GM19023 (cell line): ENCODE measurements around the gene COL19A1.
"Not testable (repeated sequence)": the region's sequence is repeated elsewhere in the genome, so short reads cannot be mapped to it uniquely, and the experiment has no call there.

Source experiments
- ATAC-seq: cut with Tn5 transposase; IDR thresholded peaks from one replicate; pipeline ENCODE4 v1.9.1; 2021; ENCODE audit warnings: mild to moderate bottlenecking, moderate library complexity; ENCODE audit not compliant: unreplicated experiment

Gene COL19A1

GRCh38 chr6:69866351-69866769, at the start of gene COL19A1:
Gene COL19A1, plus strand, starts transcription at chr6:69866556. Its CDS starts 13,012 bp downstream, at chr6:69879568.
- ATAC-seq, result peak; percentile 57

- no peak for ATAC-seq
Measured at GRCh38 chr6:69816569-69816968, 49.8 kb upstream of the COL19A1 start.

DNA sequence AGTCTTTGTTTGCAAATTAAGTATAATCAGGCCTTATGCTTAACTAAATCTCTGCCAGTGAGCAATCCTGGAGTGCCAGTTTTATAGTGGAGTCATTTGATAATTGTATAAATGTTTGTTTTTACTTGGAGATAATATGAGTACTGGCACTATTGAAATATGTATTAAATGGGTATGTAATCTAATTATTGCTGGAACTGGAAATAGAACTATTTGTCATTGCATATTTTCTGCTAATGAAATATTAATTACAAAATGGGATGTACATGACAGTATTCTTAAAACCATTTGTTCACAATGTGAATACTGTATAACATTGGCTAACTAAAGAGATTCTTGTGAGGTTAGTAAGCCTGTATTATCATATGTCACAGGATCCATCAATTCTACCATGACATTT, 49.0 kb upstream of the COL19A1 start:
- ATAC-seq, result no peak

DNA sequence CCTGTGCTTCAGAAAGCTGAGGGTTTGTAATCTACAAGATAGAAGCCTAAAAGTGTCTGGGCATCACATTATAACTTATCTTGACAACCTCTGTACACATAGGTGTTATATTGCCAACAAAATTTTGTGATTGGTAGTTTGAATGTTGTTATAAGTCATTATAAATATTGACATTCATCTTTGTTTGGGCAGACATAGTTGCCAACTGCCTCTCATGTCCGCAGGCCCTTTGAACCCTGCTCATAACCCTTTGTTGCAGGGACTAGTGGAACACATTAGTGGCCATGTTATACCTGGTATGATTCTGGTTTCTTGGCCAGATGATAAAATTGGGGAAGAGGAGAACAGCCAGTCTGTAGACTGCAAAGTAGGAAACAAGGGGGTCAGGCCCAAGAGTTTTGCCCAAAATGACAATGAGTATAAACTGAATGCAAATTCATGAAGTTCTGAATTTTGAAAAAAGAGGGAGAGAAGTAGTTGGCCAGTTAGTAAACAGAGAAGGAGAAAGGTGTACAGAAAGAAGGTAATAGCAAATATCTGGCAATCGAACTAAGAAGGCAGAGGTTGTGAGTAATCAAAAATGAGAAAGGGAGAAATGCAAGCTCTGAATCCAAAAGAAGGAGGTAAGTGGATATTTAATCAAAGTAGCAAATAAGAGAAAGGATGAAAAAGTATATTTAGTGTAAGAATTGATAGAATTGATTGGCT, 48.0 kb upstream of the COL19A1 start:
- no peak for ATAC-seq

DNA sequence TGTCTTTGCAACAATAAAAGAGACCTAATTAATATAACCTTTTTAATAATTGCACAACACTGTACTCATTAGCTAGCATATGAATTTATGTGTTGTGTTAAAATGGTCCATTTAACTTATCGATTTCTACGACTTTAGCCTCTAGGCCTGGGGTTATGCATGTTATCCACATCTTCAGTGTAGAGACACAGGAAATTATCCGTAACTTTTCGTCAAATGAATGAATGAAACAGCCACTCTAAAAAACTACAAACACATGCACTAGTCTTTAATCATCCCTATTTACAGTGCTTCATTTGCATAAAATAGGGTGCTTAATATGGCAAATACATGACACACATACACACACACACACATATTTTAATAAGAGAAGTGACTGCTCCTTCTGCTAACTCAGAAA, 47.2 kb upstream of the COL19A1 start:
- ATAC-seq, result no peak

GRCh38 chr6:69820018-69820417, 46.3 kb upstream of the COL19A1 start:
- no peak for ATAC-seq

DNA sequence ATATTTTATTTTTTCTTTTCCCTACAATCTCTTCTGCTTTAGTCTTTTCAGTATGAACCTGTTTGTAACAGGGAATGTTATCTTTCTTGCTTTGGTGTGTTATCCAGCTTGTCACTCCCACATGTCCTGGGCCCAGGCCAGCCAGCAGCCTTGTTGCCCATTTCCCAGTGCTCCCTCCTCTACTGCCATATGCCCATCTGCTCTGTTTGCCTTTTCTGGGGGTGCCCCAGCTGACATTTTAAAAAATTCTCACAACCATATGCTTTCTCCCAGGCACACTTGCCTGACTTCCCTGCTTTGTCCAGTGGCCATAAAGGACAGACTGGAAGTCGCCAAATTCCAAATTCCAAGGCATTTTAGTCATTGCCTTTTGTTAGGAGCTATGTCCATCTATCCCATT, 45.9 kb upstream of the COL19A1 start:
- no peak for ATAC-seq

GRCh38 chr6:69824355-69824754, 42.0 kb upstream of the COL19A1 start:
- not testable (repeated sequence) for ATAC-seq

DNA sequence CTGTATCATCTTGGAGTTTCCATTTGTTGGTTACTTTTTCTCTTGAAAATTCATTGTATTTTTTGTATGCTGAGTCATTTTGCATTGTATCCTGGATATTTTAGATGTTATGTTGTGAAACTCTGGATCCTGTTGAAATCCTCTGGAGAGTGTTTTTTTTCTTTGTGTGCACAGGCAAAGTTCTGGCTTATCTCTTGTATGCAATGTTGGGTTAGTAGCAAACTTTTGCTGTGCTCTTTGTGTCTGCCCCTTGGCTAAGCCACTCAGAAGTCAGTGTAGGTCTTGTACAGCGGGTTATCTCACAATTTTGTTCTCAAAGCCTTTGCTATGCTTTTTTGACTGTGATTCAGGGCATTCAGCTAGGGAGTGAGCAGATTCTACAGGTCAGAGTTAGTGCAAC, 40.5 kb upstream of the COL19A1 start:
- ATAC-seq, result no peak

DNA sequence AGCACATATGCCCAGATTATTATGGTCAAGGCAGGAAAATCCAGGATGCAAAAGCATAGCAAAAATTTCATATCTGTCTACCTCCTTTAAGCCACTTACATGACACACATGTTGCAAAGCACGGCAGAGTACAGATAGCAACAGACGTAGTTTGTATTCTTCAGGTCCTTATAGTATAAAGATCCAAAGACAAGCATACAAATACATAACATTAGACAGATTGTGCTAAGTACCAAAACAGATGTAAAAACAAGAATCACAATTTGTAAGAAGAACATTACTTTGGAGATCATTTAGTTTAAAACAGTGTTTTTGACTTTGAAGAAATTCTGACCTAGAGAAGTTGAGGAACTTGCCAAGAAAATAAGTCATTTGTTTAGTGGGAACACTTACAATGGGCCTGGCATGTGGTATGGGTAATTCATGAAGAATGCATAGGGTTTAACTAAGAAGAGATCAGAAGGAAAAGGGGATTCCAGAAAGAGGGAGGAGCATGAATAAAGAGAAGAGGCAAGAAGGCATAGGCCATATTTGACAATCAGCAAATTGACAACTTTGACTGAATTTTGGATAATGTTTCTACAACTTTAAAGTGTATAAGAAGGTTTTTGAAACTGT, 39.0 kb upstream of the COL19A1 start:
- no peak for ATAC-seq

GRCh38 chr6:69832558-69832957, 33.8 kb upstream of the COL19A1 start:
- no peak for ATAC-seq

GRCh38 chr6:69835414-69836179, 30.8 kb upstream of the COL19A1 start:
- ATAC-seq, result peak; percentile 82

- ATAC-seq, result no peak
Measured at GRCh38 chr6:69841862-69842261, 24.5 kb upstream of the COL19A1 start.

GRCh38 chr6:69843189-69843588, 23.2 kb upstream of the COL19A1 start:
- ATAC-seq, result no peak

- no peak for ATAC-seq
Measured at GRCh38 chr6:69846312-69846711, 20.0 kb upstream of the COL19A1 start.

DNA sequence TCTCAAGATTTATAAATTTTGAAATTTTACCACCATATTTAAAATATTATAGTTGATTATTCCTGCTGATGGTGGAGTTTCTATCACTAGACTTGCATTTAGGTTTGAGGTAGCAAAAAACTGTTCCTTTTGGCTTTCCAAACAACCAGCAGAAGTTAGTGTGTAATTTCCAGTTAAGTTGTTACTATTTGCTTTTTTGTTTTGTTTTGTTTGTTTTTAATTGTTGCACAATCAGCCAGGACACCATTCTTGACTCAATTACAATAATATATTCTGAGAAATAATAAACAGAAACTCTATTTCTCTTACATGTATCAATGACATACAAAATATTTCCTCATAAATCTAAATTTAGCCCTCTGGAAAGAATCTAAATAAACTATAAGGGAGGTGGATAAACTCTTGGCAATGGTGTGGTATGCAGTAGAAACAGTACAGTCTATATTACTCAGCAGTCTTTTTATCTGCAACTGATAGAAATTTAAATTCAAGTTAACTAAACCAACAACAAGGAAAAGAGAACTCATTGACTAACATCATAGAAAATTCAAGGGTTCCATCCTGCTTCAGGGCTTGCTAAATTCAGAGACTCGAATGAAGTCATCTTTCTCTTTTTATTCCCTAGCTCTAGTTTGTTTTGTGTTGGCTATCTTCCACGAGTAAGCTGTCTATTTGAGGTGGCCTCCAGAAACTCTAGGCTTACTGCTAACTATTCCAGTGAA, 19.4 kb upstream of the COL19A1 start:
- ATAC-seq, result no peak

DNA sequence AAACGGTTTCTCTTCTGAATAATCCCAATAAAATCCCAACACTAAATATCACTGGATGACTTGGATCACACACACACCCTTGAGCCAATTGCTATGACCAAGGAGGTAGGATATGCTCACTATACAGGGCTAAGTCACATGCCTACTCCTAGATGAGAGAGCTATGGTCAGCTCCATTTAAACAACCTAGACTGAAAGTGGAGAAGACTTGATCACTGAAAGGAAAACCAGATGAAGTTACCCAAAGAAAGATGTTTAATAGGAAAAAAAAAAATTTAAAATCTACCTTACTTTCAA, 18.9 kb upstream of the COL19A1 start:
- ATAC-seq, result no peak

DNA sequence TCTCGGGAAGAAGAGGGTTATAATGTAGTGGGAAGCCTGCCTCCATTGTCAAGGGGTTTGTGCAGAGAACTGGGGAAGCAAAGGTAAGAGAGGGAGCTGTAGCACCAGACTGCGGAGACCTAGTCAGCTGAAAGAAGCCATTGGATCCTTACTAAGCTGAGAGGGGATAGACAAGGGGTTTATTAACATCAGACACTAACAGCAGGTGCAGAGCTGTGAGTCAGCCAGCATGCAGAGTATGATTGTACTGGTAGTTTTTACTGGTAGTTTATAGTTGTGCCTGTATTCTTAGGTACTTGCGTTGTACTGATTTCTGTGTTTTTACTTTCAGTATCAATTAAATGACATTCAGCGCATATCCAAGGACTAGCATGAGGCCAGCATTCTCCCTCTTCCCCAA, 17.8 kb upstream of the COL19A1 start:
- ATAC-seq, result no peak

GRCh38 chr6:69852706-69853105, 13.7 kb upstream of the COL19A1 start:
- no peak for ATAC-seq

- no peak for ATAC-seq
Measured at GRCh38 chr6:69861986-69862385, 4.4 kb upstream of the COL19A1 start.

DNA sequence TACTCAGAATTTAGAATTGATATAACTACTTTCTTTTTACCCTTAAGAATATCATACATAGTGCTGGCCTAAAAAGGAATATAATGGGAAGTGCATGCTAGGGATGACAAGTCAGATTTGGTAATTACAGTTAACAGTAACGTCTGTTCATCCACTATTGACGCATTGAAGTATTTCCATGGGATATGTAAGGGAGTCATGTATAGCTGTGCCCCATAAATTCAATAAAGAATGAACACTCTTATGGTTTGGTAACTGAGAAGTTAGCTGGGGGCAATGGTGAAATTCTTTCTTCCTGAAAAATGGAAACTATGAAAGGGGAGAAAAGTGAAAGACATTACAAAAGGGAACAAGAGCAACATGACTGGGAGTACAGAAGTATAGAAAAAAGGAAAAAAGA, 2.6 kb upstream of the COL19A1 start:
- ATAC-seq, result no peak

GRCh38 chr6:69865126-69865525, 1.2 kb upstream of the COL19A1 start:
- ATAC-seq, result no peak
